HG02885 (cell line): ENCODE data around the gene ANKRD6.

Experiments used
- ATAC-seq: cut with Tn5 transposase; IDR thresholded peaks from one replicate; pipeline ENCODE4 v1.9.1; 2021; ENCODE audit warnings: mild to moderate bottlenecking; ENCODE audit not compliant: unreplicated experiment, poor library complexity

The ANKRD6 gene

DNA sequence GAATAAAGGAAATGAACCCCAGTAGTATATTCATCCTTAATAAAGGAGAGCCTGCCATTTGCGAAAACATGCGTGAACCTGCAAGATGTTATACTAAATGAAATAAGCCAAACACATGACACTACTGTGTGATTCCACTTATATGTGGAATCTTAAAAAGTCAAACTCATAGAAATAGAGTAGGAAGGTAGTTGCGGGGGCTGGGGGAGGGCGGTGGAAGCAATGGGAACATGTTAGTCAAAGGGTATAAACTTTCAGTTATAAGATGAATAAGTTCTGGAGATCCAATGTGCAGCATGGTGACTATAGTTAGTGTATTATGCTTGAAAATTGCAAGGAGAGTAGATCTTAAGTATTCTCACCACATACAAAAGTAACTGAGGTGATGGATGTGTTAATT, 72.9 kb downstream of the ANKRD6 start:
- no peak for ATAC-seq

DNA sequence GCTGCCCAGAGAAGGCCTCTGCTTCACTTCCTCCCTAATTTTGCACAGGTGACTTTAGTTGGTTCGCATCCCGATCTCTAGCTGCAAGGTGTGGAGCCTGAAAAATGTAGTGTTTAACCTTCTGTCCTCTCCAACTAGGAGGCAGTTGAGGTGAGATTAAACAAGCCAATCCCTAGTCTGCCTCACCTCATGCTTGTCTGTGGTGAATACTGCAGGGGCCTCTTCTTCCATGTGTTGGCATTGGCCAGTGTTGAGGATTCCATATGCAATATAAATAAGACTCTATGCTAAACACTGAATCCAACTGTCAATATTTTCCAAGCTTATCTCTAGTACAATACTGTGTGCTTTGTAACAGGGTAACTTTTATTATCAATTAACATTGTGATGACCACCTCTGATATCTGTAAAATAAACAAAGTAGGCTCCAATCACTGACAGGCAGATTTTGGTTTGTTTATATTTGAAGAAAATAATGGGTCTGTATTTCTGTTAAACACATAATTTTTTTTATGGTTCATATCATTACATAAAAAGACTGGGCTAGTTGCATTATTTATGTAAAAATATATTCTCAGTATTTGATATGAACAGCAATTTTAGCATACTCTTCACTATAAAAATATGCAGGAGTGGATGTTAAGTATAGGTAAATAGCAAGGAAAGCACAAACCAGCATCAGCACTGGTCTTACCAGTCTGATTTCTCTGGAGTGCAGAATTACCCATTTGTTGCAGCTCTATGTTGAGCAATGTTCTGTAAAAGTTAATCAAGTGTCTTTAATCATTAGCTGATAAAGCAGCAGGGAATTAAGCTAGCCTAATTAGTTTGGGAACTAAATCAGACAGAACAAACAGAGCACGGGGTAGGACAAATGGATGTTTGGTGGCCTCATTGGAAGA, 74.0 kb downstream of the ANKRD6 start:
- ATAC-seq: no peak

DNA sequence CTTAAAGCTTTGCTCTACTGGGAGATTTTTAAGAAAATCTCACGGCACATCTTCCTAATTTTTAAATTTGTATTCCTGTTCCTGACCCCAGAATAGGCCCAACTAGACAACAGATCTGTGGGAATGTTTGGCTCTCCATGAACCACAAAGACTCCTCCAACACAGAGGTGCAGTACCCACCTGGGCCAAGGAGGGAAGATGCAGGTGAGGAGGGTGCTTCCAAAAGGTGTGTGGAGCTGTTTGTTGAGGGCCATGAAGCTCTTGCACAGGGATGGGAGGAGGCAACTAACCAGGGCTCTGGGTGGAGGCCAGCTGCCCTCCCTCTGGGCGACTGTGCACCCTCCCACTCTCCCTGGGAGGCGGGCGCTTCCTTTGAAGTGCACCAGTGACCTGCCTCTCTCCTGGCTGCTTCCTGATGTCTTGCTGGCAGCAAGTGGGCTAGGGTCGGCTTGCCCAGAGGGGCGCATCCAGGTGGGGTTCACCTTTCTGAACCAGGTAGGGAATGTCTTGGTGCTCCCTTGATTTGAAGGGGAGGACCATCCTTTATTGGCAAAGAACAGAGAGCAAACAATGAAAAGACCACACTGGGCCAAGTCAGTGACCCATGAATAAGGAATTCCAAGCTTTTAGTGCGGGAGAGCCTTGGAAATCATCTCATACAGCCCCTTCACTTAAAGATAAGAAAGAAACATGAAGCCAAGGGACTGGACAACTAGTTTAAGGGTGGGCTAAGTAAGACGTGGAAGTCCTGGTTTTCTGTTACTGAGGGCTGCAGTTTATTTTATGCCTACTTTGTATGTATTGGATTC, 76.0 kb downstream of the ANKRD6 start:
- ATAC-seq: no peak

DNA sequence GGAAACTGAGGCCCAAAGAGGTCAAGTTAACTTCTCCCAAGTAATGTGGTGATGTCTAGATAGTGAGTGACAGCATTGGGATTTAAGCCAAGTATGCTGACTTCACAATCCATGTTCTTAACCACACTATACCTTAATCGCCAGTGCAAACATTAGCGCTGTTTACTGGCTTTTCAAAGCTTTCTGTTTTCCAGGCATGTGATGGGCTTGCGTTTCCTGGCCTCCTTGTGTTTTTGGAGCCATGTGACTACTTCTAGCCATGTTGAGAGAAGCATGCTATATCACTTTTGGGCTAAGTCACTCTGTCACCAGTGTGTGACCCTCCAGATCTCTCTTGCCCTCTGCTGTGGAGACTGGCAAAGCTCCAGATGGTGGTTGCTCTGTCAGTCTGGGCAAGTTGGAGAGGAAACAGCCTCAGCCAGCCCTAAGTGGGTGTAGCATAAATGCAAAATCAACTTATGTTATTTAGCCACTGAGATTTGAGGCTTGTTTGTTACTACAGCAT, 76.9 kb downstream of the ANKRD6 start:
- no peak for ATAC-seq

DNA sequence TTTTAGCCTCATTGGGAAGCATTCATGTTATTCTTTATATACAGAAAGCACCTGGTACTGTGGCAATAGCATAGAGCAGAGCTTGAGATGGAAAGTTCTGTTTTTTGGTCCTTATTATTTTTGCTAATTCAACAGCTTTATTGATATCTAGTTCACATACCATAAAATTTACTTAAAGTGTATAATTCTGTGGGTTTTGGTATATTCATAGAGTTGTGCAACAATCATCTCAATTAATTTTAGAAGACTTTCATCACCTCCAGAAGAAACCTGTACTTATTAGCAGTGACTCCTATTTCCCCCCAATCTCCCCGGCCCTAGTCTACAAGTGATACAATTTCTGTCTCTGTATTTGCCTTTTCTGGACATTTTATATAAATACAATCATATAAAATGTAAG, 77.4 kb downstream of the ANKRD6 start:
- no peak for ATAC-seq

DNA sequence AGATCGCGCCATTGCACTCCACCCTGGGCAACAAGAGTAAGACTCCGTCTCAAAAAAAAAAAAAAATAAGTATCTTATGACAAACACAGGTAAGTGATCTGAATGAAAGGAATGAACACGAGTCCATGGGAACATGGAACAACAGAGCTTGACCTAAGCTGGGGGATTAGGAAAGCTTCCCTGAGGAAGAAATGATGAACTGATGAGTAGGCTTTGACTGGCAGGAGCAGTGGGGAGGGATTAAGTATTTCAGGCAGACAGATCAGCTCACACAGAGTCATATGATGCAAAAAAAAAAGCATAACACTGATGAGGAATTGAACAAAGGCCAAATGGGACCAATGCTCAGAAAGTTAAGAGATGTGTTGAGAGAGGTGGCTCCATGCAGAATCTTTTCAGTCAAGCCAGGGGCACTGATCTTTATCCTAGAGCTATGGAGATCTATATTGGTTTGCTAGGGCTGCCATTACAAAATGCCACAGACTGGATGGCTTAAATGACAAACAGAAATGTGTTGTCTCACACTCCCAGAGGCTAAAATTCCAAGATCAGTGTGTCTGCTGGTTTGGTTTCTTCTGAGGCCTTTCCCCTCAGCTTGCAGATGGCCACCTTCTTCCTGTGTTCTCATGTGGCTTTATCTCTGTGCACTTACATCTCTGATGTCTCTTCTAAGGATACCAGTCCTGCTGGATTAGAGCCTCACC, 85.6 kb downstream of the ANKRD6 start:
- ATAC-seq: no peak

DNA sequence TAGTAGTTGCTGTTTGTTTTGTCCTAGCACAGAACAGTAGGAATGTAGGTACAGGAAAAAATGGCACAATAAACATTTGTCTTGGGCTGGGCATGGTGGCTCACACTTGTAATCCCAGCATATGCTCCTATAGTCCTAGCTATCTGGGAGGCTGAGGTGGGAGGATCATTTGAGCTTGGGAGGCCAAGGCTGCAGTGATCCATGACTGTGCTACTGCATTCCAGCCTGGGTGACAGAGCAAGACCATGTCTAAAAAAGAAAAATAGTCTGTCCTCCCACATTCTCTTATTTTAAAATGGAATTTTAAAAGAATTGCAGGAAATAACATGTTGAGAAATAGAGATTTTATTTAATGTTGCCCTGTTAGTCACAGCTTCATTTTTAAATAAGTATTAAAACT, 87.8 kb downstream of the ANKRD6 start:
- no peak for ATAC-seq

DNA sequence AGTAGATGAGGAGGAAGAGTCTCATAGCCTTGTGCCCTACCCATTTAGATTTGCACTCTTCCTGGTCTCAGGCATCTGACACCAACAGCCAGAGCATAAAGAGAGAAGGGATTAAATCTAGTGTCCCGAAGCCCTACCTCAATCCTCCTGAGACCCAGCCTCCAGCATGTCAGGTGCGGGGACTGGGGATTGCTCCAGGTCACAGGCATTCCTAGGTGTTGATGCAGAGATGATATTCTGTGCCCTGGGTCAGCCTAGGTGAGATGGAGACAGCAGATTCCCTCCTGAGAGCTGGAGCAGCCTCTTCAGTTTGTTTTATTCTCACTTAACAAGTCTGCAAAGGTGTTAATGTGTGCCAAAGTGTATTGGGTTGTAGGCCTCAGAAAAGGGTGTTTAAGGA, 89.8 kb downstream of the ANKRD6 start:
- ATAC-seq: no peak

DNA sequence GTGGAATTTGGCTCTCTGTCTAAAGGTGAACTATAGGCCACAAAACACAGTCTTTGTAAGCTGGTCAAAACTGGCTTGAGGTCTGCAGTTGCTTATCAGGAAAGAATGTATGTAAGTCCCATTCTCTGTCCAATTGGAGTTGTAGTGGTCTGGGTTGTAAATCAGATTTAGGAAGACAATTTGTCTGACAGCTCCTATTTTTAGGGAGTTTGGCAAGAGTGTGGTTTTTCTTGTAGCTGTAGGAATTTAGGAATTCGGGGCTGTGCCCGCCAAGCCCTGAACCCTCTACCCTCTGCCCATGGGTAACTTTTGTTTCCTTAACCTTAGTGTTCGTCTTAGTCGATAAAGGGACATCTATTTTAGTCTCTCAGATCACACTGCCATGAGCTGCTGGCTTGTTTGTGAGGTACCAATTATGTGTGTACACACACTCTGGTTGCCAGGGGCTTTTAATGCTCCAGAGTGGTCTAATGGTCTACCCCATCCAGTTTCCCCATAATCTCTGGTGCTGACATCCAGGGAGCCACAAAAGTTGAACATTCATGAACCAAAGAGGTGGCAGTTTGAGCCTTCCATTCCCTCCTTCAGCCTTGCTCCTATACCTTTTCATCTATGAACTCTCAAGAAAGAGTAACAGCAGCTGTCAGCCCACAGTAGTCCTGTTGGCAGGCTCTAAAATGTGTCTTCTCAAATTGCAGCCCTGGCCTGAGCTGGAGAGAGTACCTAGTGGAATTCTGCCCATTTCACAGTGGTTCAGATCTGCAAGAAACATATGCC, 93.0 kb downstream of the ANKRD6 start:
- no peak for ATAC-seq

DNA sequence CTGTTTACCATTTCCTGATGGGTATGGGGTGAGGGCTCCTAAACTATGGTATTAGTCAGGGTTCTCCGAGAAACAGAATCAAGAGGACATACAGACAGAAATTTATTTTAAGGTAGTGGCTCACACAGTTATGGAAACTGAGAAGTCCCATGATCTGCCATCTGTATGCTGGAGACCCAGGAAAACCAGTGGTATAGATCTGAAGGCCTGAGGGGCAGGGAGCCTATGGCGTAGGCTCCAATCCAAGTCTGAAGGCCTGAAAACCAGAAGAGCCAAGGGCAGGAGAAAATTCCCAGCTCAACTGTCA, 93.6 kb downstream of the ANKRD6 start:
- no peak for ATAC-seq

DNA sequence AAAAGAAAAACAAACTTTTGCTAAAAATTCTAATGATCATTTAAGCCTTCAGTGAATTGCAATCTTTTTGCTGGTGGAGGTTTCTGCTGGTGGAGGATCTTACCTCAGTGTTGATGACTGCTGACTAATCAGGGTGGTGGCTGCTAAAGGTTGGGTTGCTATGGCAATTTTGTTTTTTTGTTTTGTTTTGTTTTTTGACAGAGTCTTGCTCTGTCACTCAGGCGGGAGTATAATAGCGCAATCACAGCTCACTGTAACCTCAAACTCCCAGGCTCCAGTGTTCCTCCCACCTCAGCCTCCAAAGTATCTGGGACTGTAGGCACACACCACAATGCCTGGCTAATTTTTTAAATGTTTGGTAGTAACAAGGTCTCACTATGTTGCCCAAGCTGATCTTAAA, 94.7 kb downstream of the ANKRD6 start:
- no peak for ATAC-seq

DNA sequence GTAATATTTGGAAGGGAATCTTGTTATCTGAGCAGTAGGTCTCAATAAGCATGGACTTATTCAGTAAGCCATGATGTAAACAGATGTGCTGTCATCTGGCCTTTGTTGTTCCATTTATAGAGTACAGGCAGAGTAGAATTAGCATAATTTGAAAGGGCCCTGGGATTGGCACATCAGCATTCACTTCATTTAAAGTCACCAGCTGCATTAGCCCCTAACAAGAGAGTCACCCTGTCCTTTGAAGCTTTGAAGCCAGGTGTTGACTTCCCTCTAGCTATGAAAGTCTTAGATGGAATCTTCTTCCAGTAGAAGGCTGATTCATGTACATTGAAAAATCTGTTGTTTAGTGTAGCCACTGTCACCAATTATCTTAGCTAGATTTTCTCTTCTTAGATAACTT, 95.9 kb downstream of the ANKRD6 start:
- ATAC-seq: no peak

DNA sequence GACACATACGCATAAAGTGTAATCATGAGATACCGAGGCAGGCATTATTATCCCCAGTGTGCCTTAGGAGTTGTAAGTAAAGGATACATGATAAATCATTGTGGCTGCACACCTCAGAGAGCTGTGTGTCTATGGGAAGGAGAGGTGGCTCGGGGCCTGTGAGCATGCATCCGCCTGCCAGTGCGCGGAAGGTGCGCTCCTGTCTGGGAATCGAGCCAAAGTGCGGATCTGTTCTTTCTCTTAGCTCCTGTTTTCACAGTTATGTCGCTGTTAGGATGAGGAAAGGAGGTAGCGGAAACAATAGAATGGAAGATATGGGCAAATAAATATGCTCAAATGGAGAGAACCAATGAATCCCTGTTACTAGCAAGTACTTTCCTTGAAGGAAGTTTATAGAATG, 98.0 kb downstream of the ANKRD6 start:
- ATAC-seq: no peak

DNA sequence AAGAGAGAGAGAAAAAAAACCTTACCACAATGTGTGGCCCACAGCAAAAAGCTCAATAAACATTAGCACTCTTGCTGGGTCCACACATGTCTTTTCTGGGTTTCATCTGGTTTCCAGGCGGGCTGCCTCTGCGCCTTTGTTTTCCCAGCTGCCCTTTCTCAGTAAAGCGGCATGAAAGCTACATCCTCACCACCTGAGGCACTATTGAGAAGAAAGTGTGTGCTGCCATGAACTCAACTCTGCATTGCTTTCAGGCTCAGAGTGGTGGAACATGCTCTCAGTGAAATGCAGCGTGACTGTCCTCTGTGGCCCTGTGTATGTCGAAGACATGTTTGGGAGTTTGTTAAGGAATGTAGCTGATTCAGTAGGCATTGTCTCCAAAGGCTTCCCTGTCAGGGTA, 103.3 kb downstream of the ANKRD6 start:
- ATAC-seq: no peak

DNA sequence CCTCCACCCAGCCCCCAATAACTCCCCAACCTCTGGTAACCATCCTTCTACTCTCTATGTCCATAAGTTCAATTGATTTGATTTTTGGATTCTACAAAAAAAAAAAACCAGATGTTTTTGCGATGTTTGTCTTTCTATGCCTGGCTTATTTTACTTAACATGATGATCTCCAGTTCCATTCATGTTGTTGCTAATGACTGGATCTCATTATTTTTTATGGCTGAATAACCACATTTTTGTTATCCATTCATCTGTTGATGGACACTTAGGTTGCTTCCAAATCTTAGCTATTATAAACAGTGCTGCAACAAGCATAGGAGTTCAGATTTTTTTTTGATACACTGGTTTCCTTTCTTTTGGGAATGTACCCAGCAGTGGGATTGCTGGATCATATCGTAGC, 106.8 kb downstream of the ANKRD6 start:
- ATAC-seq: no peak

DNA sequence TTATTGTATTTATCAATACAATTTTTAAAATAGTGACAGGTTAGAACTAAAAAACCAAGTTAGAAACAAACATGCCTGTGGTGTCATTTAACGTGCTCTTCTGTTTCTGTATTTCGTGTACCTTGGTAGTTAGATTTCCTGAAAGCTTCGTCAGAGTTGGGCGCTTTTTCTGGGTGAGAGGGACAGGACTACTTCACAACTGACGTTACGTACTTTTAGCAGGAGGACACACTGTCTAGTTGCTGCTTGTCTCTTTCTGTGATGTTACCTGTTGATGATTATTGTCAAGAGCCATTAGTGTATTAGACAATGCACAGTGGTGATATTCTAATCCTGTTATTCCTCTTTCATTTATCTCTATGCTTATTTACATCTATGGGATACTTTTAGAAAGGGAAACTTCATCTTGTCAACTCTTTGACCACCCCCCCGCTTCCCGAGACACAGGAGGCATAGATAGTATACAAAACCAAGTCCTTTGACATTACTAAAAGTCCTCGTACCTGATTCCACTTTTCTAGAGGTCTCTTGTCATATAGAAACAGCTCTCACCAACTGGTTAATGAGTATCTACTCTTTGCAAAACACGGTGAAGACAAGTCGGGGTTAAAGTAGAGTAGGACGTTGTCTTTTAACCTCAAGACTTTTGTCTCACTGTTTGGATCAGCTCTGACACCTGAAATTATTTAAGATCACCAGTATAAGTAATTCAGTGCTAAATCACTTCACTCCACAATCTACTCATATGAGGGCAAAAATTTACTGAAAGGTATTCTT, 109.3 kb downstream of the ANKRD6 start:
- no peak for ATAC-seq

DNA sequence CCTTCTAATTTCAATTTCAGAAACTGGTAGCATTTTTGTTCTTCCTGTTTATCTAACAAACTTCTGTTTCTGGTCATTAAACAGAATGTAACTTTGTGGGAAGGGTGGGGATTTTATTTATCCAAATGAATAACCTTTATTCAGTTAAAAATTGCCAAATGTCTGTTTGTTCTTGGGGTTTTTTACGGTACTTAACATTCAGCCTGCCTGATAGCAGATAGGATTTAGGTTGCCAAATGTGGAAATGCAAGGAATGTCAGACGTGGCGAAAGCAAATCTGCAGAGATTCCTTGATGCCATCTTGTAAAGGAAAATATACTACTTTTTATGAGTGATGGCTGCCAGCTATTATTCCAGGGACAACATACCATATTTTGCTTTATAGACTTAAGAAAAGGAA, 109.9 kb downstream of the ANKRD6 start:
- ATAC-seq: no peak

DNA sequence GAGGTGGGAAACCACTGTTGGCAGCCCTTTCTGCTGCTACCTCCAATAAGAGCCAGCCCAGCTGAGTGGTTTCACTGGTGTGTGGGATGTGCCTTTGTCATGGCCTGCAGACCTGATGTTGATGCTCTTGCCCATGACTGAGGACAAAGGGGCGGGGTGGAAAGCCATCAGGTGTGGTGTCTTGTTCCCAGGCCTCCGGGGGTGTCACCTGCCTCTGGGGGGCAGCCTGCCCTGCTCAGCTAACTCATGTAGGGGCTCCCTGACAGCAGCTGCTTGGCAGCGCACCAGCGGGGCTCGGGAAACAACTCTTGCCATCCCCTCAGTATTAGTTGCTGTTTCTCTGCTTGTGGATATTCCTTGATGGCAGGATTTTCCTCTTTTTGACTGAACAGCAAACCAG, 114.3 kb downstream of the ANKRD6 start:
- ATAC-seq: no peak

DNA sequence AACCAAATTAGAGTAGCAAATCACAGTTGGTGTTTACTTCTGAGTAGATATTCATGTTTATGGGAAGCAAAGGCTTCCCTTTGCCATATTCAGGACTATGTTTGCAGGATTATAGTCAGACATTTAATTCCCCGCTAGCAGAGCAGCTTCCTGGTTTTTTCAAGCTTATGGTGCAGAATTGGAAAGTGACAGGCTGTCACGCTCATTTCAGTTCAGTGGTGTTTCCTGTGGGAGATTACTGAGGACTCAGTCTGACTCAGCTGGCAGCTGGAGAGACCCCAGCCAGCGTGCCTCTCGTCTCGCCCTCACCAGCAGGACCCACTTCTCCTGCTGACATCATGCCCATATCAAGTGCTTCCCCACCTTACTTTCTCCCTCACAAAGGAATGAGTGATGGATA, 120.5 kb downstream of the ANKRD6 start:
- no peak for ATAC-seq

DNA sequence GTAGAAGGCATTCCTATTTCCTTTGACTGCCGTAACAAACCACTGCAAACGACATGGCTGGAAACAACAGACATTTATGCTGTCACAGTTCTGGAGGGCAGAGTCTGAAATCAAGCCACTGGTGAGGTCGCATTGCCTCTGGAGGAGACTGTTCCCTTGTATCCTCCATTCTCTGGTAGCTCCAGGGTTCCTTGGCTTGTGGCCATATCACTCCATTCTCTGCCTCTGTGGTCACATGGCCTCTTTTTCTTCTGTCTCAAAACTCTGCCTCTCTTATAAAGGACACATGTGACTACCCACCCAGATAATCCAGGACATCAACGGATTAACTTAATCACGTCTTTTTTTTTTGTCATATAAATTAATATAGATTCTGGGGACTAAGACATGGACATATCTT, 121.2 kb downstream of the ANKRD6 start:
- no peak for ATAC-seq
